Fibroblast of skin of scalp (primary cell): ENCODE measurements around the gene POLA1.

ENCODE experiments used
- DNase-seq: peaks from one replicate; pipeline ENCODE4 v3.0.0-alpha.2; 2013

Gene POLA1

GRCh38 chrX:24886916-24887315 lies 193.2 kb downstream of the POLA1 start:
- no peak for DNase-seq

GRCh38 chrX:24890677-24891076 lies 197.0 kb downstream of the POLA1 start:
- no peak for DNase-seq

GRCh38 chrX:24899391-24899790 lies 205.7 kb downstream of the POLA1 start:
- DNase-seq: no peak

- no peak for DNase-seq
These were observed 206.5 kb downstream of the POLA1 start for GRCh38 chrX:24900234-24900633.

GRCh38 chrX:24902806-24903205 lies 209.1 kb downstream of the POLA1 start:
- DNase-seq: peak; percentile 4

GRCh38 chrX:24918715-24919114 lies 225.0 kb downstream of the POLA1 start:
- DNase-seq: no peak

- no peak for DNase-seq
These were observed 227.1 kb downstream of the POLA1 start for GRCh38 chrX:24920769-24921168.

GRCh38 chrX:24925430-24925829 lies 231.7 kb downstream of the POLA1 start:
- DNase-seq: no peak

- no peak for DNase-seq
These were observed 233.7 kb downstream of the POLA1 start for GRCh38 chrX:24927372-24927771.

GRCh38 chrX:24928114-24928513 lies 234.4 kb downstream of the POLA1 start:
- no peak for DNase-seq

- no peak for DNase-seq
These were observed 240.6 kb downstream of the POLA1 start for GRCh38 chrX:24934279-24934678.

- no peak for DNase-seq
These were observed 251.3 kb downstream of the POLA1 start for GRCh38 chrX:24945009-24945408.

GRCh38 chrX:24946369-24946768 lies 252.7 kb downstream of the POLA1 start:
- DNase-seq: no peak

GRCh38 chrX:24954732-24955131 lies 261.0 kb downstream of the POLA1 start:
- no peak for DNase-seq

GRCh38 chrX:24955372-24955930 lies 261.7 kb downstream of the POLA1 start:
- no peak for DNase-seq

GRCh38 chrX:24956828-24957227 lies 263.1 kb downstream of the POLA1 start:
- DNase-seq: no peak

GRCh38 chrX:24961809-24962208 lies 268.1 kb downstream of the POLA1 start:
- DNase-seq: no peak

- DNase-seq: peak; percentile 22
These were observed 270.1 kb downstream of the POLA1 start for GRCh38 chrX:24963823-24964222.

GRCh38 chrX:24965372-24965771 lies 271.7 kb downstream of the POLA1 start:
- DNase-seq: no peak

GRCh38 chrX:24969812-24970211 lies 276.1 kb downstream of the POLA1 start:
- DNase-seq: no peak

- no peak for DNase-seq
These were observed 285.4 kb downstream of the POLA1 start for GRCh38 chrX:24979081-24979480.

- no peak for DNase-seq
These were observed 287.3 kb downstream of the POLA1 start for GRCh38 chrX:24981030-24981429.

- DNase-seq: peak; percentile 19
These were observed 288.7 kb downstream of the POLA1 start for GRCh38 chrX:24982306-24982965.

- DNase-seq: no peak
These were observed 290.2 kb downstream of the POLA1 start for GRCh38 chrX:24983931-24984330.

- DNase-seq: no peak
These were observed 291.4 kb downstream of the POLA1 start for GRCh38 chrX:24985120-24985519.
